ENCODE data around the gene ALK. TPM values are rescaled to one million over a fixed set of nuclear protein-coding genes. Genes with fewer than 3 reads are reported as not detected.

ALK gene
- total RNA-seq, 2 donors from 2014 or later = 0.06 to 0.25 TPM

GRCh38 chr2:29209551-29209950, 711.8 kb downstream of the ALK start:
- ATAC-seq = no peak
- no peak for DNase-seq
- intact Hi-C loops (cut with DNase I, micrococcal nuclease) = loop anchor here in 1 of 2 donors (10.0 kb wide), 1 partner anchor 245 kb away; no protein-coding TSS in a partner anchor

- intact Hi-C loops (cut with DNase I, micrococcal nuclease) = loop anchor here in 1 of 2 donors (10.0 kb wide), 1 partner anchor 243 kb away; no protein-coding TSS in a partner anchor
- DNase-seq (no peak), ATAC-seq (no peak)
Observed at GRCh38 chr2:29207352-29208148, 713.8 kb downstream of the ALK start.

GRCh38 chr2:29206941-29207340, 714.4 kb downstream of the ALK start:
- no peak for ATAC-seq
- intact Hi-C loops (cut with DNase I, micrococcal nuclease) = loop anchor here in 1 of 2 donors (10.0 kb wide), 1 partner anchor 242 kb away; no protein-coding TSS in a partner anchor
- no peak for DNase-seq

GRCh38 chr2:29202819-29203495, 718.4 kb downstream of the ALK start:
- ATAC-seq = no peak
- intact Hi-C loops (cut with DNase I, micrococcal nuclease) = loop anchor here in 1 of 2 donors (10.0 kb wide), 1 partner anchor 238 kb away; no protein-coding TSS in a partner anchor

GRCh38 chr2:29201979-29202378, 719.4 kb downstream of the ALK start:
- DNase-seq (no peak), ATAC-seq (no peak)
- intact Hi-C loops (cut with DNase I, micrococcal nuclease) = loop anchor here in 1 of 2 donors (10.0 kb wide), 1 partner anchor 237 kb away; no protein-coding TSS in a partner anchor

More at GRCh38 chr2:29202819-29203495, 718.4 kb downstream of the ALK start:
- no peak for DNase-seq

GRCh38 chr2:29196792-29197788, 724.3 kb downstream of the ALK start:
- DNase-seq (peak; percentile 40 to 78), ATAC-seq (peak; percentile 87)
- intact Hi-C loops (cut with DNase I, micrococcal nuclease) = loop anchor here in 1 of 2 donors (2.0 to 5.0 kb wide), 2 partner anchors 238 to 375 kb away; no protein-coding TSS in a partner anchor

- intact Hi-C loops (cut with DNase I, micrococcal nuclease) = loop anchor here in 1 of 2 donors (2.0 to 5.0 kb wide), 2 partner anchors 237 to 373 kb away; no protein-coding TSS in a partner anchor
- no peak for DNase-seq
- ATAC-seq = no peak
Observed at GRCh38 chr2:29195796-29196195, 725.6 kb downstream of the ALK start.

GRCh38 chr2:29193681-29194080, 727.7 kb downstream of the ALK start:
- intact Hi-C loops (cut with DNase I, micrococcal nuclease) = no loop called here
- no peak for ATAC-seq
- DNase-seq = no peak

GRCh38 chr2:29193111-29193510, 728.3 kb downstream of the ALK start:
- intact Hi-C loops (cut with DNase I, micrococcal nuclease) = no loop called here
- DNase-seq (no peak), ATAC-seq (no peak)

GRCh38 chr2:29192526-29192925, 728.9 kb downstream of the ALK start:
- ATAC-seq = no peak
- no peak for DNase-seq
- intact Hi-C loops (cut with DNase I, micrococcal nuclease) = no loop called here

- DNase-seq = no peak
- no peak for ATAC-seq
- intact Hi-C loops (cut with DNase I, micrococcal nuclease) = no loop called here
Observed at GRCh38 chr2:29191817-29192216, 729.6 kb downstream of the ALK start.

GRCh38 chr2:29189052-29189451, 732.3 kb downstream of the ALK start:
- DNase-seq (no peak), ATAC-seq (no peak)
- intact Hi-C loops (cut with DNase I, micrococcal nuclease) = no loop called here

GRCh38 chr2:29187926-29188325, 733.5 kb downstream of the ALK start:
- ATAC-seq (no peak), DNase-seq (no peak)
- intact Hi-C loops (cut with DNase I, micrococcal nuclease) = no loop called here

GRCh38 chr2:29186817-29187216, 734.6 kb downstream of the ALK start:
- no peak for ATAC-seq
- DNase-seq = no peak
- intact Hi-C loops (cut with DNase I, micrococcal nuclease) = no loop called here

- ATAC-seq (no peak), DNase-seq (no peak)
- intact Hi-C loops (cut with DNase I, micrococcal nuclease) = no loop called here
Observed at GRCh38 chr2:29184531-29184930, 736.9 kb downstream of the ALK start.

- intact Hi-C loops (cut with DNase I, micrococcal nuclease) = no loop called here
- DNase-seq (no peak), ATAC-seq (no peak)
Observed at GRCh38 chr2:29182920-29183319, 738.5 kb downstream of the ALK start.

- no peak for ATAC-seq
- intact Hi-C loops (cut with DNase I, micrococcal nuclease) = no loop called here
Observed at GRCh38 chr2:29182334-29182733, 739.1 kb downstream of the ALK start.

GRCh38 chr2:29175338-29175737, 746.0 kb downstream of the ALK start:
- intact Hi-C loops (cut with DNase I, micrococcal nuclease) = no loop called here
- no peak for DNase-seq
- ATAC-seq = no peak

More at GRCh38 chr2:29182334-29182733, 739.1 kb downstream of the ALK start:
- DNase-seq = no peak

GRCh38 chr2:29174937-29175336, 746.4 kb downstream of the ALK start:
- intact Hi-C loops (cut with DNase I, micrococcal nuclease) = no loop called here
- DNase-seq (no peak), ATAC-seq (no peak)

All from left colon (tissue), 2 donors.